GM12878 (cell line): Measurements from ENCODE around the gene BCCIP. TPM values are rescaled to one million over a fixed set of nuclear protein-coding genes. Genes with fewer than 3 reads are reported as not detected.
A peak's percentile ranks its signal among the peaks of the same experiment; 100 is the strongest.

Experiments
- ATAC-seq: fragments of 200-7000 bp; cut with Tn5 transposase; 3 replicates; pipeline ENCODE4 v1.9.1; 2020; ENCODE audit warnings: mild to moderate bottlenecking, moderate library complexity
- BruUV-seq: library from RNA; stranded (reverse); fragments of 400-500 nt; replicated peaks from 2 replicates; lab custom pipeline; 2021; lab: Mats Ljungman, UMichigan
- CTCF ChIA-PET: fragments of 300-600 bp; sonication (Branson Sonifier 250); formaldehyde crosslinking; extraction: SDS; loops from one replicate; lab custom pipeline; 2021; ENCODE audit warnings: inconsistent platforms; lab: Yijun Ruan, JAX
- POLR2A ChIA-PET: fragments of 350-600 bp; formaldehyde crosslinking; extraction: SDS; loops from one replicate; lab custom pipeline; 2021; ENCODE audit warnings: inconsistent platforms; lab: Charles Lee
- RAD21 ChIA-PET: fragments of 300-600 bp; sonication (Branson Sonifier 250); formaldehyde crosslinking; loops from one replicate; lab custom pipeline; 2023; ENCODE audit warnings: antibody characterized with exemption; ENCODE audit not compliant: unreplicated experiment; lab: Charles Lee
- SMC1A ChIA-PET: fragments of 300-600 bp; sonication (Branson Sonifier 250); formaldehyde crosslinking; loops from one replicate; lab custom pipeline; 2023; ENCODE audit not compliant: unreplicated experiment, uncharacterized antibody; lab: Charles Lee
- DNase-seq: peaks from one replicate; pipeline ENCODE4 v3.0.0-alpha.2; 2011; ENCODE audit warnings: low read depth, low spot score
- FAIRE-seq: peaks from 3 replicates; lab custom pipeline; 2011; peaks lifted over from hg19 to GRCh38; lab: Jason Lieb, UNC
- H2AFZ ChIP-seq: 2 replicates; pipeline ENCODE4 v1.6.0; 2011; ENCODE audit warnings: low read depth, low read length, control low read depth; ENCODE audit not compliant: control insufficient read depth
- H3K27ac ChIP-seq: 2 replicates; pipeline ENCODE4 v1.5.1; 2011; ENCODE audit warnings: control low read depth; ENCODE audit not compliant: control insufficient read depth, insufficient read depth
- H3K27me3 ChIP-seq, 2 experiments: replicated peaks in 1 of 2; 2 replicates each; pipeline versions ENCODE4 v1.6.0 to v1.6.1; 2011; ENCODE audit warnings: low read length in 1 of 2; ENCODE audit not compliant: control insufficient read depth in 2 of 2, insufficient read depth in 2 of 2
- H3K36me3 ChIP-seq, 2 experiments: 2 replicates each; pipeline ENCODE4 v1.5.1; 2011; ENCODE audit warnings: low read length in 1 of 2; ENCODE audit not compliant: control insufficient read depth in 2 of 2, insufficient read depth in 2 of 2
- H3K4me1 ChIP-seq: 2 replicates; pipeline ENCODE4 v1.6.1; 2011; ENCODE audit warnings: mild to moderate bottlenecking, low read length, moderate library complexity, mixed read lengths; ENCODE audit not compliant: control insufficient read depth, insufficient read depth
- H3K4me2 ChIP-seq: 2 replicates; pipeline ENCODE4 v1.6.0; 2011; ENCODE audit warnings: control low read depth; ENCODE audit not compliant: control insufficient read depth, insufficient read depth
- H3K4me3 ChIP-seq: fragments of 200-600 bp; sonication (generic); 2 replicates; pipeline ENCODE4 v1.5.1; 2016
- H3K79me2 ChIP-seq: 2 replicates; pipeline ENCODE4 v1.6.0; 2011; ENCODE audit warnings: low read length; ENCODE audit not compliant: control insufficient read depth, insufficient read depth
- H3K9ac ChIP-seq: 2 replicates; pipeline ENCODE4 v1.8.0; 2011; ENCODE audit warnings: low read length, control low read depth, mixed read lengths; ENCODE audit not compliant: control insufficient read depth, insufficient read depth
- H3K9me3 ChIP-seq: replicated peaks from 3 replicates; pipeline ENCODE4 v1.5.1; 2011; ENCODE audit warnings: mild to moderate bottlenecking, low read length; ENCODE audit not compliant: control insufficient read depth, insufficient read depth
- H4K20me1 ChIP-seq: 2 replicates; pipeline ENCODE4 v1.6.0; 2011; ENCODE audit not compliant: control insufficient read depth, insufficient read depth
- BHLHE40 ChIP-seq, 2 experiments: fragments of 450-650 bp in 1 of 2; IDR thresholded peaks; 2 replicates each; pipeline ENCODE4 v1.6.1; 2011 to 2017; ENCODE audit warnings: low read depth in 2 of 2, borderline replicate concordance in 1 of 2, improper control_type of control experiment in 1 of 2, low read length in 1 of 2, mild to moderate bottlenecking in 1 of 2
- DPF2 ChIP-seq: fragments of 450-650 bp; IDR thresholded peaks from 2 replicates; pipeline ENCODE4 v1.6.1; 2017; ENCODE audit warnings: mild to moderate bottlenecking
- MEF2A ChIP-seq: IDR thresholded peaks from 2 replicates; pipeline ENCODE4 v1.6.1; 2011; ENCODE audit warnings: low read depth, mild to moderate bottlenecking, low read length, moderate library complexity; ENCODE audit not compliant: insufficient read depth
- WGBS: methylation state at CpG from one replicate; pipeline ENCODE4 v1.1.6; 2016; ENCODE audit warnings: low lambda C conversion rate; ENCODE audit not compliant: insufficient replicate concordance, insufficient coverage; ENCODE audit errors: missing lambda C conversion rate; 5-methylcytosine and 5-hydroxymethylcytosine counted together
- in situ Hi-C: fragments of 300-500 bp; cut with MboI; formaldehyde crosslinking; loops from 9 replicates; pipeline ENCODE4 v1.14.3; 2018; ENCODE audit warnings: mixed read lengths
- intact Hi-C: fragments of 100-400 bp; cut with micrococcal nuclease; formaldehyde crosslinking; loops from one replicate; pipeline ENCODE4 v1.14.2; 2022; ENCODE audit not compliant: unreplicated experiment
- polyA plus RNA-seq, 11 experiments: library from polyadenylated mRNA; depleted of rRNA in 4 of 11; unstranded in 6 of 11; stranded (reverse) in 5 of 11; fragments of >200 nt; fragmentation: Nextera tagmentation in 4 of 11; fragmentation: Illumina TruSeq in 1 of 11; extraction: Ambion mirVana in 4 of 11; extraction: Trizol in 1 of 11; gene quantifications; 1 replicate in 1 of 11; 2 replicates in 10 of 11; pipeline versions ENCODE4 v1.2.1 to v1.2.3, GENCODE V29; 2011 to 2016; ENCODE audit warnings: inconsistent platforms in 2 of 11, missing spikeins in 2 of 11, low read depth in 1 of 11
- total RNA-seq, 4 experiments: library from RNA; depleted of rRNA in 3 of 4; stranded (reverse); fragments of >200 nt in 3 of 4; fragmentation: Illumina TruSeq in 1 of 4; extraction: Trizol in 1 of 4; gene quantifications; 2 replicates each; pipeline versions ENCODE4 v1.2.1 to v1.2.3, GENCODE V29; 2013 to 2021
- TF ChIP-seq, protein P1 (sequence below): fragments of 450-650 bp; IDR thresholded peaks from 2 replicates; pipeline ENCODE4 v1.6.1; 2017; ENCODE audit warnings: mild to moderate bottlenecking, moderate library complexity

BCCIP gene
- total and polyA plus RNA-seq, 10 of the 15 experiments (the other 5 are each of a cell fraction or from before 2014, with no cell fraction given), result 61.2 to 225 (median 127) TPM

DNA sequence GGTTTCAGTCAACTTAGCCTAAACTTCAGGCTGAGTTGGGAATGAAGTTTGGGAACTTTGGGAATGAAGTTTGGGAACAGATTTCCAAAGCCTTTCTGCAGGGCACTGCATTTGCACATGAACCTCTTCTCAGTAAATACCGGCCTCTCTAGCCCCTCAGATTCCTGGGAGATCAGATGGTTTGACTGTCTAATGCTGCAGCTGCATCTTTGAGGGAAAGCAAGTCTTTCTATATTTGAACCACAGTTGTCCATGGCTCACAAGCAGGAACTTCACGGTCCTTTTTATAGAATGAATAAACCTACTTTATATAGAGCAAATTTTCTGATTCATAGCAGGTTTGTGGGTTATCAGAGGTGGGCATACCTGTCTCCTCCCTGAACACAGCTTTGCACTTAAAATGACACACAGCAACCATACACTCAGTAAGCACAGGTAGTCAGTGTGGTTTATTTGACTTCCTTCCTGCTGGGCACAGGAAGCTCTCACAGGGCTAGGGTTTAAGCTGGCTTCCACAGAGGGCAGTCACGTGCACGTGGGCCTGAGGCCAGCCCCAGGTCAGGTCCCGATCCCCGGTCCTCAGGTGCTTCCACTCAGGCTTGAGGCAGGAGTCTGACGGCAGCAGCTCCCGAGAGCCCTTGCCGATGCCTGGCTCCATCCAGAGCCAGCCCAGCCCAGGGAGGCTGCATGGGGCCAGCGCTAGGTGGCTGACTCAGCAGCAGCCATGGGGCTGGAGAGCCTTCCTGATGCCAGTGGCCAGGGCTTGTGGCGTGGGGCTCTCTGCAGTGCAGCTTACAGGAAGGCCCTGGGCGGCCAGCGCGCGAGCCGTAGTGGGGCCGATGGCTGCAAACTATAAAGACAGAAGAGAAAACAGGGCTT, 35.0 kb upstream of the BCCIP start:
- FAIRE-seq (no peak), DNase-seq (no peak), ATAC-seq (no peak)
- in situ Hi-C loops (no loop called here), intact Hi-C loops (no loop called here)
- CTCF ChIA-PET, result no interaction called here
- Histone ChIP-seq H3K4me2 (no peak overlapping the region), H2AFZ (no peak overlapping the region), H3K4me3 (no peak overlapping the region), H3K9ac (no peak overlapping the region), H4K20me1 (no peaks in the 10 kb centered on the region), H3K4me1 (peaks cover 9% of the 10 kb centered on the region), H3K79me2 (no peaks in the 10 kb centered on the region), H3K27ac (no peak overlapping the region), H3K36me3 (peaks cover 0 to 6% of the 10 kb centered on the region in 2 experiments; a peak in 3 of 4 replicates), H3K27me3 (no peaks in the 10 kb centered on the region), H3K9me3 (no peaks in the 10 kb centered on the region)
- POLR2A ChIA-PET, result no interaction called here
- 72% methylated on average over 17 of the region's 17 CpGs for WGBS
- TF ChIP-seq MEF2A, result no peak
- peak in 1 of 2 experiments; percentile 36; a peak in 1 of 4 replicates for TF ChIP-seq BHLHE40 (IDR thresholded peaks at IDR 0.05; ENCODE audit: borderline replicate concordance in 1 of 2, low read depth in 2 of 2, low read length in 1 of 2)
- TF ChIP-seq, protein P1, sequence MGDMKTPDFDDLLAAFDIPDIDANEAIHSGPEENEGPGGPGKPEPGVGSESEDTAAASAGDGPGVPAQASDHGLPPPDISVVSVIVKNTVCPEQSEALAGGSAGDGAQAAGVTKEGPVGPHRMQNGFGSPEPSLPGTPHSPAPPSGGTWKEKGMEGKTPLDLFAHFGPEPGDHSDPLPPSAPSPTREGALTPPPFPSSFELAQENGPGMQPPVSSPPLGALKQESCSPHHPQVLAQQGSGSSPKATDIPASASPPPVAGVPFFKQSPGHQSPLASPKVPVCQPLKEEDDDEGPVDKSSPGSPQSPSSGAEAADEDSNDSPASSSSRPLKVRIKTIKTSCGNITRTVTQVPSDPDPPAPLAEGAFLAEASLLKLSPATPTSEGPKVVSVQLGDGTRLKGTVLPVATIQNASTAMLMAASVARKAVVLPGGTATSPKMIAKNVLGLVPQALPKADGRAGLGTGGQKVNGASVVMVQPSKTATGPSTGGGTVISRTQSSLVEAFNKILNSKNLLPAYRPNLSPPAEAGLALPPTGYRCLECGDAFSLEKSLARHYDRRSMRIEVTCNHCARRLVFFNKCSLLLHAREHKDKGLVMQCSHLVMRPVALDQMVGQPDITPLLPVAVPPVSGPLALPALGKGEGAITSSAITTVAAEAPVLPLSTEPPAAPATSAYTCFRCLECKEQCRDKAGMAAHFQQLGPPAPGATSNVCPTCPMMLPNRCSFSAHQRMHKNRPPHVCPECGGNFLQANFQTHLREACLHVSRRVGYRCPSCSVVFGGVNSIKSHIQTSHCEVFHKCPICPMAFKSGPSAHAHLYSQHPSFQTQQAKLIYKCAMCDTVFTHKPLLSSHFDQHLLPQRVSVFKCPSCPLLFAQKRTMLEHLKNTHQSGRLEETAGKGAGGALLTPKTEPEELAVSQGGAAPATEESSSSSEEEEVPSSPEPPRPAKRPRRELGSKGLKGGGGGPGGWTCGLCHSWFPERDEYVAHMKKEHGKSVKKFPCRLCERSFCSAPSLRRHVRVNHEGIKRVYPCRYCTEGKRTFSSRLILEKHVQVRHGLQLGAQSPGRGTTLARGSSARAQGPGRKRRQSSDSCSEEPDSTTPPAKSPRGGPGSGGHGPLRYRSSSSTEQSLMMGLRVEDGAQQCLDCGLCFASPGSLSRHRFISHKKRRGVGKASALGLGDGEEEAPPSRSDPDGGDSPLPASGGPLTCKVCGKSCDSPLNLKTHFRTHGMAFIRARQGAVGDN, result no peak
- no peak for TF ChIP-seq DPF2
- BruUV-seq, result no TSS peak
- SMC1A ChIA-PET, result no interaction called here
- RAD21 ChIA-PET, result no interaction called here
